ENCODE measurements around the gene RCOR1. TPM values are rescaled to one million over a fixed set of nuclear protein-coding genes. Genes with fewer than 3 reads are reported as not detected.

RCOR1 gene
- total RNA-seq, 1 donor from 2014 or later: 43.6 TPM

DNA sequence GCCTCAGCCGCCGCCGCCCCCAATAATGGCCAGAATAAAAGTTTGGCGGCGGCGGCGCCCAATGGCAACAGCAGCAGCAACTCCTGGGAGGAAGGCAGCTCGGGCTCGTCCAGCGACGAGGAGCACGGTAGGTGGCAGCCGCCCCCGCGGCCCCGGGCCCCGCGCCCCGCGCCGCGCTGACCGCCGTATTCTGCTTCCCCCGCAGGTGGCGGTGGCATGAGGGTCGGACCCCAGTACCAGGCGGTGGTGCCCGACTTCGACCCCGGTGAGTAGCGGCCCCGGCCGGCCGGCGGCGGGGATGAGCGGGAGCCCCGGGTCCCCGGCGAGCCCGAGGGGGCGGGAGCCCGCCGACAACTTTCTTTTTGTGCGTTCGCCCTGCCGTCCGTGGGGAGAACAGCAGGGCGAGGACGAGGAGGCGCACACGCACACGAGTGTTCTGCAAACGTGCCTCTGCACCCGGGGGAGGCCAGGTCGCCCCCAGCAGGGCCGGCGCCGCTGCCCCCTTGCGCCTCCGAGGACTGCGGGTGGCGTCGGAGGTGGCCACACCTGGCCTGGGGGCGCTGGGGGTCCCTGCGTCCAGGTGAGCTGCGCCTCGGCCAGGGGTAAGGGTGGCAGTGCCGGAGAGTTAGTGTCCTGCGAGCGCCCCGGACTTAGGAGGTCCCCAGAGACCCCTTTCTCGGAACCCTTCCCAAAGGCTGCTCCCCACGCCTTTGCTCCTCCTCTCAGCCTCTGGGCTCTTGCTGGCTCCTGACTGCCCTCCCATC lies 794 bp downstream of the RCOR1 start:
- DNase-seq (peak; percentile 84), ATAC-seq (peak; percentile 1)
- TF ChIP-seq CTCF (IDR thresholded peaks at IDR 0.05): peak; percentile 43
- Histone ChIP-seq H3K36me3 (no peaks in the 10 kb centered on the region), H3K9me3 (no peaks in the 10 kb centered on the region), H3K27me3 (no peaks in the 10 kb centered on the region), H3K4me3 (peak overlapping the region; percentile 95), H3K4me1 (peaks cover 14% of the 10 kb centered on the region), H3K27ac (peak overlapping the region; percentile 96)
- intact Hi-C loops (cut with DNase I): no loop called here

DNA sequence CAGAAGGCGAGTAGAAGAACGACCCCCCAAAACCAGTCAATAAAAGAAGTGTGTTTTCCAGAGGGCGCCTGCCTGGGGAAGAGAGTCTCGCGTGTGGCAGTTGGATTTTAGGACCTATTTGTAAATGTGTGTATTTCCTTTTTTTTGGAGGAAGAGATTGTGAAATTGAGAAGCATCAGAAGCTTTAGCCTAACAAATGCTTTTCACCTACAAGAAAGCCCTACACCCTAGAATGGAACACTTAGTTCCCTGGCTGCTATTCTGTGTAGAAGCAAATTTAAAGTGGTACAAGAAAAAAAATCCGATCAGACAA lies 1.3 kb downstream of the RCOR1 start:
- TF ChIP-seq CTCF (IDR thresholded peaks at IDR 0.05): no peak
- Histone ChIP-seq H3K4me1 (peaks cover 14% of the 10 kb centered on the region), H3K27ac (peak overlapping the region; percentile 96), H3K4me3 (peak overlapping the region; percentile 95), H3K36me3 (no peaks in the 10 kb centered on the region), H3K9me3 (no peaks in the 10 kb centered on the region), H3K27me3 (no peaks in the 10 kb centered on the region)
- no peak for DNase-seq
- ATAC-seq: no peak
- intact Hi-C loops (cut with DNase I): no loop called here

DNA sequence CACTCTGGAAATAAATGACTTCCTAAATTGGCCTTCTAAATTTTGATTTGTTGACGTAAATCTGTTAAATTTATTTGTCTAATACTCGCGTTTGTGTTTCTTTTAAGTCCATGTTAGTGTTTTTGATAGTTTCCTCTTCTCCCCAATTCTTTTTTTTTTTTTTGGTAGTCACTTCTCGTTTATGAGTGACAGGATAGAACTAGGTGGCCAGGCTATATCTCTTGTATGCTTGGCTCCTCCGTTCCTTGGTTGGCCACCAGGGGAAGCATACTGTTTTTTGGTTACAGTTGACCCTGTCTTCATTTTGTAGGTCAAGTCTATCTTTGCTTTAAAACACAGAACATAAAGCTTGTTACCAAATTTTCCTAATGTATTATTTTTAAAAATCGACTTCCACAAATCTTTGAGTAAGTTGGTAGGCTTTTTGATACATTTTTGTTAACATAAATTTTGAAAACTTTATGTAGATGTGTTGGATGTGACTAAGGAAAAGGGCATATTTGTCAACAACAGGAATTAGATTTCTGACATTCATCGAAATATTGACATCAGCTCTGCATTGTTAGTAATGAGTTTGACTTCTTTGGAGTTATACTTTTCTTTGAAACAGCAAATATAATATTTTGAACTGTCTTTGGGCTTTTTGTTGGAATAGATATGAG lies 2.2 kb downstream of the RCOR1 start:
- TF ChIP-seq CTCF (IDR thresholded peaks at IDR 0.05): peak; percentile 86
- ATAC-seq (peak; percentile 28), DNase-seq (no peak)
- intact Hi-C loops (cut with DNase I): no loop called here
- peaks cover 14% of the 10 kb centered on the region for H3K4me1 ChIP-seq
- no peaks in the 10 kb centered on the region for H3K9me3 ChIP-seq
- H3K27me3 ChIP-seq: no peaks in the 10 kb centered on the region
- peak overlapping the region; percentile 95 for H3K4me3 ChIP-seq
- H3K36me3 ChIP-seq: no peaks in the 10 kb centered on the region
- peak overlapping the region; percentile 96 for H3K27ac ChIP-seq

- no peaks in the 10 kb centered on the region for H3K36me3 ChIP-seq
- no peak overlapping the region for H3K4me3 ChIP-seq
- H3K9me3 ChIP-seq: no peaks in the 10 kb centered on the region
- no peak for ATAC-seq
- H3K27ac ChIP-seq: no peak overlapping the region
- intact Hi-C loops (cut with DNase I): no loop called here
- H3K4me1 ChIP-seq: peaks cover 31% of the 10 kb centered on the region
- DNase-seq: no peak
- TF ChIP-seq CTCF (IDR thresholded peaks at IDR 0.05): no peak
- H3K27me3 ChIP-seq: no peaks in the 10 kb centered on the region
Observed at GRCh38 chr14:102601378-102601925, 9.0 kb downstream of the RCOR1 start.

GRCh38 chr14:102602421-102603292 lies 10.2 kb downstream of the RCOR1 start:
- peak overlapping the region; percentile 72 for H3K27ac ChIP-seq
- no peaks in the 10 kb centered on the region for H3K9me3 ChIP-seq
- TF ChIP-seq CTCF (IDR thresholded peaks at IDR 0.05): no peak
- intact Hi-C loops (cut with DNase I): no loop called here
- no peak overlapping the region for H3K4me3 ChIP-seq
- no peaks in the 10 kb centered on the region for H3K36me3 ChIP-seq
- peaks cover 31% of the 10 kb centered on the region for H3K4me1 ChIP-seq
- DNase-seq: no peak
- peak; percentile 82 for ATAC-seq
- H3K27me3 ChIP-seq: no peaks in the 10 kb centered on the region

Data from upper lobe of right lung (tissue), 1 donor.